Panc1 (cell line): ENCODE results near the gene OTUD4. TPM values are rescaled to one million over a fixed set of nuclear protein-coding genes. Genes with fewer than 3 reads are reported as not detected.

Experiments
- ATAC-seq: fragments of 200-7000 bp; cut with Tn5 transposase; 2 replicates; pipeline ENCODE4 v1.9.1; 2020; ENCODE audit warnings: mild to moderate bottlenecking, moderate library complexity
- BruUV-seq: library from RNA; stranded (reverse); fragments of 400-500 nt; replicated peaks from 2 replicates; lab custom pipeline; 2021; lab: Mats Ljungman, UMichigan
- CTCF ChIA-PET: fragments of 300-600 bp; sonication (Branson Sonifier 250); formaldehyde crosslinking; loops from one replicate; lab custom pipeline; 2022; ENCODE audit warnings: antibody characterized with exemption; lab: Charles Lee
- POLR2A ChIA-PET: fragments of 300-600 bp; sonication (Branson Sonifier 250); formaldehyde crosslinking; loops from one replicate; lab custom pipeline; 2022; ENCODE audit warnings: antibody characterized with exemption; lab: Charles Lee
- DNase-seq: peaks from one replicate; pipeline ENCODE4 v3.0.0-alpha.2; 2010; ENCODE audit warnings: low read depth, low spot score
- H3K27ac ChIP-seq: 2 replicates; pipeline ENCODE4 v1.5.1; 2011; ENCODE audit warnings: mild to moderate bottlenecking, low read length, inconsistent platforms
- H3K27me3 ChIP-seq: fragments of 200-500 bp; sonication (Bioruptor generic); 2 replicates; pipeline ENCODE4 v1.6.0; 2014; ENCODE audit warnings: low read length, inconsistent platforms; ENCODE audit not compliant: control insufficient read depth, insufficient read depth
- H3K36me3 ChIP-seq: fragments of 200-500 bp; sonication (Bioruptor generic); 2 replicates; pipeline ENCODE4 v1.5.1; 2014; ENCODE audit warnings: inconsistent platforms, mild to moderate bottlenecking, low read length, moderate library complexity; ENCODE audit not compliant: control insufficient read depth, insufficient read depth
- H3K4me1 ChIP-seq: 2 replicates; pipeline ENCODE4 v1.5.1; 2011; ENCODE audit warnings: inconsistent platforms, mild to moderate bottlenecking, low read length, moderate library complexity; ENCODE audit not compliant: control insufficient read depth, insufficient read depth
- H3K4me3 ChIP-seq, 2 experiments: 2 replicates each; pipeline ENCODE4 v1.5.1; 2011 to 2012; ENCODE audit warnings: low read depth in 2 of 2, low read length in 2 of 2, mild to moderate bottlenecking in 2 of 2, inconsistent platforms in 1 of 2, moderate library complexity in 1 of 2
- H3K9me3 ChIP-seq: fragments of 200-500 bp; sonication (Bioruptor generic); 2 replicates; pipeline ENCODE4 v1.5.1; 2014; ENCODE audit warnings: low read depth, mild to moderate bottlenecking, inconsistent platforms, low read length, moderate library complexity; ENCODE audit not compliant: control insufficient read depth, insufficient read depth
- CTCF ChIP-seq: fragments of 450-650 bp; IDR thresholded peaks from 2 replicates; pipeline ENCODE4 v1.5.1; 2017; ENCODE audit warnings: mild to moderate bottlenecking
- POLR2AphosphoS5 ChIP-seq: IDR thresholded peaks from 2 replicates; pipeline ENCODE4 v1.6.1; 2012; ENCODE audit warnings: mild to moderate bottlenecking, low read depth, low read length, moderate library complexity
- REST ChIP-seq, 2 experiments: IDR thresholded peaks; 2 replicates each; pipeline ENCODE4 v1.6.1; 2011 to 2012; ENCODE audit warnings: low read depth in 2 of 2, control low read depth in 1 of 2, low read length in 1 of 2, mild to moderate bottlenecking in 1 of 2, moderate library complexity in 1 of 2; ENCODE audit not compliant: insufficient read depth in 1 of 2
- SIN3A ChIP-seq: IDR thresholded peaks from 2 replicates; pipeline ENCODE4 v1.6.1; 2012; ENCODE audit warnings: low read depth, mild to moderate bottlenecking, low read length, moderate library complexity, borderline replicate concordance; ENCODE audit not compliant: insufficient read depth
- TCF7L2 ChIP-seq: IDR thresholded peaks from 2 replicates; pipeline ENCODE4 v1.6.1; 2011; ENCODE audit warnings: mild to moderate bottlenecking, low read depth, low read length, inconsistent platforms
- in situ Hi-C: cut with HindIII; loops from 2 replicates; pipeline ENCODE4 v1.10.0; 2016; ENCODE audit warnings: low sequenced_read_pairs, low pct_unique_long_range_greater_than_20kb
- intact Hi-C: fragments of 100-400 bp; cut with micrococcal nuclease; formaldehyde crosslinking; loops from one replicate; pipeline ENCODE4 v1.10.0; 2022; ENCODE audit not compliant: unreplicated experiment
- total RNA-seq: library from RNA; stranded (reverse); gene quantifications from one replicate; pipeline ENCODE4 v1.2.1, GENCODE V29; 2021; ENCODE audit not compliant: unreplicated experiment

Gene OTUD4
- total RNA-seq, 1 experiment from 2014 or later, result 31.5 TPM

GRCh38 chr4:145171911-145172310 lies 8.5 kb downstream of the OTUD4 start:
- ChIA-PET POLR2A (no interaction called here), CTCF (no interaction called here)
- no peak for ATAC-seq
- Histone ChIP-seq H3K36me3 (no peaks in the 10 kb centered on the region; the same call in 1 of the 2 replicates), H3K4me3 (no peak overlapping the region), H3K9me3 (no peaks in the 10 kb centered on the region), H3K27me3 (no peaks in the 10 kb centered on the region), H3K4me1 (peaks cover 3% of the 10 kb centered on the region), H3K27ac (no peak overlapping the region; the same call in 1 of the 2 replicates)
- TF ChIP-seq REST (IDR thresholded peaks at IDR 0.05; ENCODE audit: insufficient read depth in 1 of 2, low read depth in 2 of 2, low read length in 1 of 2), result no peak
- no peak for TF ChIP-seq POLR2AphosphoS5
- no peak for TF ChIP-seq TCF7L2
- no peak for TF ChIP-seq CTCF
- TF ChIP-seq SIN3A, result no peak
- no peak for DNase-seq
- in situ Hi-C loops, result no loop called here
- intact Hi-C loops, result no loop called here
- BruUV-seq, result no TSS peak

GRCh38 chr4:145170223-145170622 lies 10.2 kb downstream of the OTUD4 start:
- in situ Hi-C loops, result no loop called here
- Histone ChIP-seq H3K9me3 (no peaks in the 10 kb centered on the region), H3K4me1 (no peaks in the 10 kb centered on the region), H3K4me3 (no peak overlapping the region), H3K27me3 (no peaks in the 10 kb centered on the region), H3K27ac (no peak overlapping the region), H3K36me3 (no peaks in the 10 kb centered on the region; the same call in 1 of the 2 replicates)
- ATAC-seq (no peak), DNase-seq (no peak)
- TF ChIP-seq REST (IDR thresholded peaks at IDR 0.05; ENCODE audit: insufficient read depth in 1 of 2, low read depth in 2 of 2, low read length in 1 of 2) (no peak), CTCF (no peak), POLR2AphosphoS5 (no peak), TCF7L2 (no peak), SIN3A (no peak)
- intact Hi-C loops, result no loop called here
- CTCF ChIA-PET, result no interaction called here
- no TSS peak for BruUV-seq
- POLR2A ChIA-PET, result no interaction called here
